GM21515 (cell line): ENCODE data around the gene STOML3.

Experiments used
- ATAC-seq: cut with Tn5 transposase; IDR thresholded peaks from one replicate; pipeline ENCODE4 v1.9.1; 2021; ENCODE audit not compliant: unreplicated experiment

The STOML3 gene

GRCh38 chr13:38981096-38981495 lies 9.5 kb downstream of the STOML3 start:
- no peak for ATAC-seq

DNA sequence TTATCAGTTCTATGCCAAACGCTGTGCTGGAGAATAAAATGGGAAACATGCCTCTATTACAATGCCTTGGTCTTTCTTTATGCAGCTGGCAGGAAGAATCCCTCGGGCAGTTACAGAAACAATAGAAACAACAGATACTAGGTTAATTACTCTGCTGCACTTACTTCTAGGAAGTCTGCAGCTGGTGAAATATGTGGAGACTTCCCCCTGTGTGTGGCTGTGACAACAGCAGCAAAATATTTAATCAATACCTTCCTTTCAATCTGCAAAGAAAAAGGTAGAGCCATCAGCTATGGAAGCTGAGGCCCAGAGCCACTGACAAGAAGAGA lies 9.9 kb downstream of the STOML3 start:
- no peak for ATAC-seq

- no peak for ATAC-seq
These were observed 10.5 kb downstream of the STOML3 start for GRCh38 chr13:38979891-38980749.

DNA sequence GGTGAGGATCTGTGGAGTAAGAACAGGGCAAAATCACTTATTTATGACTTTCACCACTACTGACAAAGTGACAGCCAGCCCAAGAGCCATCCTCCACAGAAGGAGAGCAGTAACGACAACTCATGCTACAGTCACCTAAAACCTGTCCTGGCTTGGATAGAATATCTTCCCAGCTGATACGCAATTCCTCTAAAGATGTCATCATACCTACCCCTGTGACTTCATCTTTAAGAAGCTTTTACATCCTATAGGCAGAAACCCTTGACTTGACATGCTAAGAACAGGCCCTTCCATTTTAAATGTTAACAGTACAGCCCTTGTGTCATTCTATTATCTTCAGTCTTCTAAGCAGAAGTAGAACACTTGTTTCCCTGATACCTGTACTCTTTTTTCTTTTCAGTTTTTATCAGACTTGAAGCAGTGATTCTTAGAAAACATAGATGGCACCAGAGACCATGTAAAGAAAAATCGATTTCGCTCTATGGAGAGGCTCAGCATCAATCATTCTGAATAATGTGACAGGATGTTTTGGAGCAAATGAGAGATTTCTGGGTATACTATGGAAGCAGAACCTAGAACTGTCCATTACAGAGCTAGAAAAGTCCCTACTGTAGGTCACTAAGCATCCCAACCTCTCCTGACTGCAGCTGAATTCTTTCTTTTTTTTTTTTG lies 20.1 kb downstream of the STOML3 start:
- no peak for ATAC-seq

- ATAC-seq = no peak
These were observed 21.4 kb downstream of the STOML3 start for GRCh38 chr13:38969187-38969586.

DNA sequence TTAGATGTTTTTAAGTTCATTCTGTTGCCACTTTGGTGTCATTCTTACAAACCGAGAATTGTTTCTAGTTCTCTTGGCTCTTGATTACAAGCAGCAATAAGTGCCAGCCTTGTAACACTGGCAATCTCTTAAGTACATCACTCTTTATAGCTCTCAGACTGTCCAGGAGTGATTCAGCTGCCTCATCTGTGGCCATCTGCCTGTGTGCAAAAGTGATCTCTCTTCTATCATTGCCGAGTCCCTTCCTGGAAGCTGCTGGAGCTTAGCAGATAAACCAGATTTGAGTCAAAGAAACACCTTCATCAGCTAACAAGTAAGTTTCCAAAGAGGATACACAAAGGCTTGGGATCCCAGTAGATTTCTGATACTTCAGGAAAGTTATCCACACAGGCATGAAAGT lies 23.2 kb downstream of the STOML3 start:
- no peak for ATAC-seq

DNA sequence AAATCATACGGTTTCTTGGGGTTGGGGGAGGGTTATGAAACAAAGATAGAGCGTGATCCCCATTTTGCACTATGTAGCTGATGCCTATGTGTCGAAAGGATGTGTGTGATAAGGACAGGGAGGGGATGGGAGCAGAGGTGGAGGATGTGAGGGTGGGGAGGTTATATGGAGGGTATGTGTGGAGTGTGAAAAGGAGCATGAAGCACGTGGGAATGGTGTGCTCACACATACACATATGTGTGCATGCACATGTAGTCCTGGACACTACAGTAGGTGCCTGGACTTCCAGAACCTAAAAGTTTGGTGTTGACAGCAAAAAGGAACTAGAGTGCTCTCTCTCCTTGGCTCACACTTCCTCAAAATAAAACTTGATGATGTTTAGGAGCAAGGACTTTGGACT lies 25.4 kb downstream of the STOML3 start:
- no peak for ATAC-seq

GRCh38 chr13:38960175-38960574 lies 30.5 kb downstream of the STOML3 start:
- no peak for ATAC-seq

- ATAC-seq = no peak
These were observed 32.6 kb downstream of the STOML3 start for GRCh38 chr13:38957794-38958592.

- no peak for ATAC-seq
These were observed 35.8 kb downstream of the STOML3 start for GRCh38 chr13:38954844-38955243.

- ATAC-seq = no peak
These were observed 36.3 kb downstream of the STOML3 start for GRCh38 chr13:38954291-38954690.

DNA sequence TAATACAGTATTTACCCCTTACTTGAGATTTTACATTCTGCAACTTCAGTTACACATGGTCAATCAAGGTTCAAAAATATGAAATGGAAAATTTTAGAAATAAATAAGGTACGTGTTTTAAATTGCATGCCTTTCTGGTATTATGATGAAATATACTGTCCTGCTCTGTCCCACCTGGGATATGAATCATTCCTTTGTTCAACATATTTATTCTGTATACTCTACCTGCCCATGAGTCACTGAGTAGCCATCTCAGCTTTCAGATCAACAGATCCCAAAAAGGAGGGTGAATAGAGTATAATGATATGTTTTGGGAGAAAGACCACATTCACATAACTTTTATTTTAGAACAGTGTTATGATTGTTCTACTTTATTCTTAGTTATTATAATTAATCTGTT lies 37.8 kb downstream of the STOML3 start:
- ATAC-seq = no peak

GRCh38 chr13:38951525-38952313 lies 38.9 kb downstream of the STOML3 start:
- ATAC-seq = no peak

DNA sequence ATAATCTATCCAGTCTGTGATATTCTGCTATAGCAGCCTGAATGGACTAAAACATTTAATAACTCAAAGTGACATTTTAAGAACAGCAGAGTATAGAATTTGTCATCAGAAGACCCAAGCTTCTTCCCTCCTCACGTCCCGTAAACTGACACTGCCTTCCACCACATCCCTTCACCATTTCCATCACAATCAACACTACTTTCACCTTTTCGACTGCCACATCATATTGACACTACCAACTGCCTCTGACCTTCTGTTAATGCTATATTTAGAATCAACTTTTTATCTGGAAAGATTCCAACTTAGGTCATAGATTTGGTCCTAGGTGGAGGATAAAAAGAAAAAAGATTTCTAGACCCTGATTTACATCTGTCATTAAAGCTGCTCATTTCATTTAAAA lies 39.6 kb downstream of the STOML3 start:
- ATAC-seq = no peak

DNA sequence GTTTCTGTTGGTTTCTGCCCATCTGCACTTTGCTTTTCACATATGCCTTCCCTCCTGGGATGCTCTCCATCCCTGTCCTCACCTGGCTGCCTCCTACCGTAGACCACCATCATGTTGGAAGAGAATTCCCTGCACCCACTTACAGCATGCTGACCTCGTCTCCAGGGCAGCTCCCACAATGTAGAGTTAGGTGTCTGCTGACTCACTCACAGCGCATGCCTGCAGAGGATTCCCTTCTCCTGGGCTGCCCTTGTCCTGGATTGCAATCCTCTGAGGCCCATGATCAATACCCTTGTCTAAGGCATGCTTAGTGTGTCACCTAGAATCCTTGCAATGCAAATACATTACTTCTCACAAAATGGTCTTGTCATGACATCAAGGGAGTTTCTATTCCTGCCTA lies 43.6 kb downstream of the STOML3 start:
- no peak for ATAC-seq

GRCh38 chr13:38944219-38944618 lies 46.4 kb downstream of the STOML3 start:
- no peak for ATAC-seq

- no peak for ATAC-seq
These were observed 47.4 kb downstream of the STOML3 start for GRCh38 chr13:38943231-38943630.

GRCh38 chr13:38941353-38941945 lies 49.2 kb downstream of the STOML3 start:
- ATAC-seq = no peak

DNA sequence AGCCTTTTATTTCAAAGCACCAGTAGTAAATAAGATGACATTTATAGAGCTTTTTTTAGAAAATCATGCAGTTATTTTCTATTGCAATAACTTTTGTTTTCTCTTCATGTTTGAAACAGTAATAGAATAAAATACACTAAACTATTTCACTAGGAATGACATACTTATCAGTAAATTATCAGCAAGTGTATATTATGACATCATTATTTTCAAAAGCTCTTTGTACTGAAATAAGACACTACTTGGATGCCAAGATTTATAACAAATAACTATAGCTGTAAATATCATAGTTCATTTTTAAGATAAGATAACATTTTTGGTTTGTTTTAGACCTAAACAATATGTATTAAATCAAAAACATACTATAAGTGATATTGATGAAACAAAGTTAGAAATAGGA lies 56.8 kb downstream of the STOML3 start:
- no peak for ATAC-seq

- ATAC-seq = no peak
These were observed 68.5 kb downstream of the STOML3 start for GRCh38 chr13:38922170-38922569.

- ATAC-seq = no peak
These were observed 69.5 kb downstream of the STOML3 start for GRCh38 chr13:38921081-38921480.
